Putamen (tissue), 1 donor: ENCODE measurements around the gene SAP30BP.
A peak's percentile ranks its signal among the peaks of the same experiment; 100 is the strongest.
"Not testable (repeated sequence)": the region's sequence is repeated elsewhere in the genome, so short reads cannot be mapped to it uniquely, and the experiment has no call there.

Experiments used
- DNase-seq: peaks from one replicate; pipeline ENCODE4 v3.0.0-alpha.2; 2016; ENCODE audit warnings: low spot score

SAP30BP gene

GRCh38 chr17:75634376-75634740, 32.8 kb upstream of the SAP30BP start:
- no peak for DNase-seq

- DNase-seq, result no peak
These were observed 32.2 kb upstream of the SAP30BP start for GRCh38 chr17:75634754-75635609.

GRCh38 chr17:75635610-75636202, 31.4 kb upstream of the SAP30BP start:
- DNase-seq, result no peak

- DNase-seq, result no peak
These were observed 30.6 kb upstream of the SAP30BP start for GRCh38 chr17:75636381-75637142.

- DNase-seq, result no peak
These were observed 30.0 kb upstream of the SAP30BP start for GRCh38 chr17:75637143-75637538.

- no peak for DNase-seq
These were observed 29.6 kb upstream of the SAP30BP start for GRCh38 chr17:75637551-75637950.

- DNase-seq, result not testable (repeated sequence)
These were observed 29.1 kb upstream of the SAP30BP start for GRCh38 chr17:75638039-75638438.

- no peak for DNase-seq
These were observed 28.2 kb upstream of the SAP30BP start for GRCh38 chr17:75638893-75639292.

- no peak for DNase-seq
These were observed 27.8 kb upstream of the SAP30BP start for GRCh38 chr17:75639327-75639726.

GRCh38 chr17:75639771-75640555, 27.2 kb upstream of the SAP30BP start:
- no peak for DNase-seq

GRCh38 chr17:75640556-75641119, 26.5 kb upstream of the SAP30BP start:
- no peak for DNase-seq

- DNase-seq, result no peak
These were observed 25.8 kb upstream of the SAP30BP start for GRCh38 chr17:75641343-75641742.

- DNase-seq, result no peak
These were observed 24.9 kb upstream of the SAP30BP start for GRCh38 chr17:75642182-75642783.

GRCh38 chr17:75642784-75643642, 24.1 kb upstream of the SAP30BP start:
- no peak for DNase-seq

- no peak for DNase-seq
These were observed 23.5 kb upstream of the SAP30BP start for GRCh38 chr17:75643643-75644017.

- no peak for DNase-seq
These were observed 21.6 kb upstream of the SAP30BP start for GRCh38 chr17:75645501-75645888.

GRCh38 chr17:75645889-75646637, 21.1 kb upstream of the SAP30BP start:
- peak; percentile 92 for DNase-seq

- no peak for DNase-seq
These were observed 20.5 kb upstream of the SAP30BP start for GRCh38 chr17:75646638-75646992.

GRCh38 chr17:75647061-75647460, 20.1 kb upstream of the SAP30BP start:
- no peak for DNase-seq

GRCh38 chr17:75647921-75648320, 19.2 kb upstream of the SAP30BP start:
- no peak for DNase-seq
